ENCODE measurements around the gene FBXO21.
A peak's percentile ranks its signal among the peaks of the same experiment; 100 is the strongest.
"Not testable (repeated sequence)": the region's sequence is repeated elsewhere in the genome, so short reads cannot be mapped to it uniquely, and the experiment has no call there.

FBXO21 gene

DNA sequence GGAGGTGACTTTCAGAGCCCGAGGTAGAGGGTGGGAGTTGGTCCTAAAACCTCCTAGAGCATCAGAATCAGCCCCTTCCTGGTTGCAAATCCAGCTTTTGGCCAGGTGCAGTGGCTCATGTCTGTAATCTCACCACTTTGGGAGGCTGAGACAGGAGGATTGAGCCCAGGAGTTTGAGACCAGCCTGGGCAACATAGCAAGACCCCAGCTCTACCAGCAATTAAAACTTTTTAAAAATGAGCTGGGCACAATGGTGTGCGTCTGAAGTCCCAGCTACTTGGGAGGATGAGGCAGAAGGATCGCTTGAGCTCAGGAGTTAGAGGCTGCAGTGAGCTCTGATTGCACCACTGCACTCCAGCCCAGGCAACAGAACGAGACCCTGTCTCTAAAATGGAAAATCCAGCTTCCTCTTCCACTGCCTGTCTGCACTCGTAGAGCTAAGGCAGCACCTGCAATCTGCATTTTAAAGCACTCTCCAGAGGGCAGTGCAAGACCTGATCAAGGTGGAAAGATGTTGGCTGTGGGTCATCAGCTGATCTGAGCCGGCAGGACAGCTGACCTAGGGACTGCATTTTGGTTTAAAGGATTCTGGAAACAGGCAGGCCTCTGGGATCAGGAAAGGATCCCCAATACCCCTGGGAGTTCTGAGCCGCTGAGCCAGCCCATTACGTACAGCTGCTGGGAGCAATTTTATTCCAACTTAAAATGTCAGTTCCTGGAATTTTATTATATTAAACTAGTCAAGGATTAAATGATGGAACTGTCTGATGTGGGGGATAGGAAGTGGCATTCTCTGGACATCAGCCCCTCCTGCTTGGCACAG lies 89.2 kb downstream of the FBXO21 start:
- DNase-seq, result peak; percentile 23

GRCh38 chr12:117100251-117100650 lies 90.0 kb downstream of the FBXO21 start:
- DNase-seq, result no peak

- no peak for DNase-seq
Measured at GRCh38 chr12:117098361-117099217, 91.7 kb downstream of the FBXO21 start.

DNA sequence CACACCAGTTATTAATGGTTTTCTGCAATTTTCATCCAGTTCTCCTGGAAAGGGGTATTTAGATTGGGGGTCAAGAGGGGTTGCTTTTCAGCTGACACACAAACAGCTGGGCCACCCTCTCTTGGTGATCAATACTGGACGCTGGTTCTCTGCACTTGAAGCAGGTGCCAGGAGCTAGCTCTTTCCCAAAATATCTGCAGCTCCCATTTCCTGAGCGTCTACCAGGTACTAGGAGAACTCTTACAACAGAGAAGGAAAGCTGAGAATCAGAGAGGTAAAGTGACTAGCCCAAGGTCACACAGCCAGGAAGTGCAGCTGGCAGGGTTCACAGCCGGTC lies 92.3 kb downstream of the FBXO21 start:
- DNase-seq, result no peak

- DNase-seq, result peak; percentile 73
Measured at GRCh38 chr12:117097159-117097558, 93.1 kb downstream of the FBXO21 start.

DNA sequence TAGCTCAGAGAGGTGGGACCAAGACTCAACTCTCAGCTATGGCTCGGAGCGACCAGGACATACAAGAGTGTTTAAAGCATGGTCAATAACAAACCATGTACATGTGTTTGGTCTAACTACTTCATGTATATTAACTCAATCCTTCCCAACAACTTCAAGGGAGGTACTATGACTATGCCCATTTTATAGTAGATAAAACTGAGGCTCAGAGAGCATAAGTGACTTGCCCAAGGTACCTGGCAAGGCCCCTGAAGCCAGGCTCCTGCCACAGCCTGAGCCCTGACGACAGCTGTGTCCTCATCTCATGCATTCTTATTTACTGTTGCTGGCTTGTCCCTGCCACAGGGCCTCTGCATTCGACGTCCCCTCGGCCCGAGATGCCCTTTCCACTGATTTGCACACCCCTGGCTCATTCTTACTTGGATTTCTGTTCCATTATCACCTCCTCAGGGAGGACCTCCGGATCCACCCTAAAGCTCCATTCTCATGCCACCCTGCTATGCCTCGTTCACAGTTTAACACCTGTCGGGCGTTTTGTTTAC lies 93.7 kb downstream of the FBXO21 start:
- peak; percentile 33 for DNase-seq

DNA sequence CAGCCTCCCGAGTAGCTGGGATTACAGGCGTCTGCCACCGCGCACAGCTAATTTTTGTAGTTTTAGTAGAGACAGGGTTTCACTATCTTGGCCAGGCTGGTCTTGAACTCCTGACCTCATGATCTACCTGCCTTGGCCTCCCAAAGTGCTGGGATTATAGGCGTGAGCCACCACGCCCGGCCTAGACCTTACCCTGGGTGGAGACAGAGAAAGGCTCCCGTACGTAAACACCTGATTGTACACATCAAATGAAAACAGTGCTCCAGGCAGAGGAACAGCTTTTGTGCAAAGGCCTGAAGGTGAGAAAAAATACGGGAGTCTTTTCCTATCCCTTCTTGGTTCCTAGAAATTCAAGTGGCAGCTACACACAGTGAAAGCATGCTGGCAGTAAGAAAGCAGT lies 95.1 kb downstream of the FBXO21 start:
- DNase-seq, result not testable (repeated sequence)

DNA sequence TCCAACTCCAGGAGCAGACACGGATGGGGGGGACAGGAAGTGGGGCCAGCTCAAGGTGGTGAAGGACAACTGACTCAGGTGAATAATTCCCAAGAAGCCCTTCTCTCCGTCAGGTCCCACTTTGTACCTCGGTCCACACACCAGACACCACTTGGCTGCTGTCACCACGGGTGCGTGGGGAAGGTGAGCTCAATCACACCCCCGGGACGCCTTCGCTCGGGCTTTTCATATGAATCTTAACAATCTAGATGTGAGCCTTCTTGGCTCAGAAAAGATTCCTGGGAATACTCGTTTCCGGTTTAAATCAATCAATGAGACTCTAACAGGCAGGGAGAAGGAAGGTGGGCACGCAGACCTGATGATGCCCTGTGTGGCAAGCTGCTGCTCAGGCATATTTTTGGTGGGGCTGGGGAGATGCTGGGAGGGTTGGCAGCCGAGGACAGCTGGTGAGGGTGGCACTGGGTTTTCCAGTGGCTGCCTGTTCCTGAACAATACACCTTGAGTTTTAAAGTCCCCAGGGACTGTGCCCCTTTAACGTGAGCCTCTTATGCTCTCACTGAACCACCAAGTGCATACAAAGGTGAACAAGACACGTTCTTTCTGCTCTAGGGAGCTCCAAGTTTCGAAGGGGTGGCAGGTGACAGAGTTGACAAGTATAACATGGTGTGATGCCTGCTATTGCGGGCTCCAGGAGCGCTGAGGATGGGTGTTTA lies 96.2 kb downstream of the FBXO21 start:
- DNase-seq, result peak; percentile 82

- no peak for DNase-seq
Measured at GRCh38 chr12:117093431-117093830, 96.8 kb downstream of the FBXO21 start.

DNA sequence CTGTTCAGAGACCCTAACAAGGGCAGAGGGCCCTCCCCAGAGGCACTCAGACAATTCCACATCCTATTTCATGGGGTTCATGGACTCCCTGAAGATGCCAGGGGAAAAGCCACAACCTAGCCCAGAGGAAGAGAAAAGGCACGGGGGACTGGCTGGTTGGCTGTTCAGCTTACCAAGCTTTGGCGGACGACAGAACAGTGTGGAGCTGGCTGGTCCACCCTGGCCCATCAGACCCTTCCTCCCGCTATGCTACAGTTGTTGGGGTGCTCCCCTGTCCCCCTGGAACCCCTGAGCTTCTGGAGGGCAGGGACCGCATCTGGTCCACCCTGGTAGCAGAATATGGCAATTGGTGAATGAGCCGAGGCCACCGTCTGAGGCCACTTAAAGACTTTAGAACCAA lies 97.4 kb downstream of the FBXO21 start:
- no peak for DNase-seq

GRCh38 chr12:117092511-117092780 lies 97.8 kb downstream of the FBXO21 start:
- no peak for DNase-seq

Data from NCI-H510A treated with DMSO at 0.1 percent for 48 hours (cell line).